Measurements from ENCODE around the gene OGDHL. TPM values are rescaled to one million over a fixed set of nuclear protein-coding genes. Genes with fewer than 3 reads are reported as not detected.
"Not testable (repeated sequence)": the region's sequence is repeated elsewhere in the genome, so short reads cannot be mapped to it uniquely, and the experiment has no call there.

Gene OGDHL
- total RNA-seq, 1 experiment from 2014 or later, result 22.6 TPM

DNA sequence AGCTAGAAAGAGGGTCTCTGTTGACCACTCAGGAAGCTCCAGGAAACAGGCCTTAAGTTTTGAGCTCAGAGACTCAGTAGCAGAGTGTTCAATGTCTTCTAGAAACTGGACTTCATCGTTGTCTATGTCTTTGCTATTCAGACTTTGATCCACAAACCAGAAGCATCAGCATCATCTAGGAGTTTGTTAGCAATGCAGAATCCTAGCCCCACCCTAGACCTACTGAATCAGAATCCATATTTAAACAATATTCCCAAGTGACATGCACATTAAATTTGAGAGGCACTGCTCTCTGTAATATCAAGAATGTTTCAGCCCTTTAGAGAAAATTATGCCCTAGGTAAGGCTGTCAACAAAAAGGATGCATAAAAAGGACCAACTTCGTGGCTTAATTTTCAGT is 12.9 kb upstream of the OGDHL start:
- Mint-ChIP-seq H3K4me1 (peaks cover 4 to 5% of the 10 kb centered on the region in 2 experiments; a peak in 3 of 4 replicates), H3K9me3 (no peaks in the 10 kb centered on the region), H3K4me3 (no peak overlapping the region), H3K36me3 (ENCODE audit: insufficient read depth in 1 of 3, low read depth in 3 of 3) (no peaks in the 10 kb centered on the region), H3K27me3 (ENCODE audit: low read depth) (peaks cover 5% of the 10 kb centered on the region; the same call in 1 of the 2 replicates), H3K27ac (no peak overlapping the region)
- H4K8ac ChIP-seq (replicated peaks; ENCODE audit: insufficient read length, low read depth, low read length), result no peak overlapping the region
- no peak overlapping the region for H4K91ac ChIP-seq (ENCODE audit: insufficient read length, low read depth, low read length)
- H2BK120ac ChIP-seq (ENCODE audit: low read depth, low read length, poor library complexity, severe bottlenecking), result no peak overlapping the region
- no peak overlapping the region for H2AK5ac ChIP-seq (ENCODE audit: insufficient read length, low read length)
- no peak overlapping the region for H3K27ac ChIP-seq (ENCODE audit: insufficient read length, low read depth, low read length)
- no peak overlapping the region for H3K18ac ChIP-seq (ENCODE audit: insufficient read length, low read depth, low read length)
- H3K4me1 ChIP-seq (ENCODE audit: insufficient read depth, low read length), result no peaks in the 10 kb centered on the region
- no peaks in the 10 kb centered on the region for H3K23me2 ChIP-seq (ENCODE audit: insufficient read length, low read depth, low read length, poor library complexity, severe bottlenecking)
- H3K9ac ChIP-seq (ENCODE audit: extremely low read depth, insufficient read length, low read length), result no peak overlapping the region
- no peak overlapping the region for H4K5ac ChIP-seq (ENCODE audit: insufficient read length, low read depth, low read length)
- no peaks in the 10 kb centered on the region for H3K79me1 ChIP-seq (ENCODE audit: insufficient read depth, low read depth, low read length, poor library complexity, severe bottlenecking)
- no peak overlapping the region for H2BK20ac ChIP-seq (ENCODE audit: low read depth, low read length, poor library complexity, severe bottlenecking)
- H3K4ac ChIP-seq (ENCODE audit: low read depth, low read length), result no peak overlapping the region
- no peak overlapping the region for H3K4me2 ChIP-seq (ENCODE audit: insufficient read depth, insufficient read length, low read length)
- DNase-seq, result no peak
- TF ChIP-seq, protein P1, sequence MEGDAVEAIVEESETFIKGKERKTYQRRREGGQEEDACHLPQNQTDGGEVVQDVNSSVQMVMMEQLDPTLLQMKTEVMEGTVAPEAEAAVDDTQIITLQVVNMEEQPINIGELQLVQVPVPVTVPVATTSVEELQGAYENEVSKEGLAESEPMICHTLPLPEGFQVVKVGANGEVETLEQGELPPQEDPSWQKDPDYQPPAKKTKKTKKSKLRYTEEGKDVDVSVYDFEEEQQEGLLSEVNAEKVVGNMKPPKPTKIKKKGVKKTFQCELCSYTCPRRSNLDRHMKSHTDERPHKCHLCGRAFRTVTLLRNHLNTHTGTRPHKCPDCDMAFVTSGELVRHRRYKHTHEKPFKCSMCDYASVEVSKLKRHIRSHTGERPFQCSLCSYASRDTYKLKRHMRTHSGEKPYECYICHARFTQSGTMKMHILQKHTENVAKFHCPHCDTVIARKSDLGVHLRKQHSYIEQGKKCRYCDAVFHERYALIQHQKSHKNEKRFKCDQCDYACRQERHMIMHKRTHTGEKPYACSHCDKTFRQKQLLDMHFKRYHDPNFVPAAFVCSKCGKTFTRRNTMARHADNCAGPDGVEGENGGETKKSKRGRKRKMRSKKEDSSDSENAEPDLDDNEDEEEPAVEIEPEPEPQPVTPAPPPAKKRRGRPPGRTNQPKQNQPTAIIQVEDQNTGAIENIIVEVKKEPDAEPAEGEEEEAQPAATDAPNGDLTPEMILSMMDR (conservative IDR thresholded peaks at IDR 0.05), result no peak
- no peak overlapping the region for H3K23ac ChIP-seq (ENCODE audit: insufficient read length, low read depth, low read length)
- H4K20me1 ChIP-seq (ENCODE audit: control insufficient read depth, insufficient read depth, insufficient read length), result no peaks in the 10 kb centered on the region
- no peak overlapping the region for H3K14ac ChIP-seq (ENCODE audit: insufficient read depth, low read length)
- no peaks in the 10 kb centered on the region for H3K27me3 ChIP-seq (ENCODE audit: insufficient read depth, low read length)
- WGBS (ENCODE audit: extremely low coverage, insufficient read length, low lambda C conversion rate), result no CpG with 5 or more reads among the region's 2 CpGs
- no peak overlapping the region for H2AFZ ChIP-seq (ENCODE audit: low read length)
- H3K79me2 ChIP-seq (ENCODE audit: insufficient read depth, low read length), result no peaks in the 10 kb centered on the region
- no peak overlapping the region for H2BK12ac ChIP-seq (ENCODE audit: insufficient read length, low read depth, low read length)
- H2BK15ac ChIP-seq (ENCODE audit: low read depth, low read length), result no peak overlapping the region
- H2BK5ac ChIP-seq (ENCODE audit: insufficient read length, low read length), result no peak overlapping the region
- no peak overlapping the region for H3T11ph ChIP-seq (ENCODE audit: low read length)
- H3K56ac ChIP-seq (ENCODE audit: insufficient read length, low read depth, low read length), result no peak overlapping the region
- H3K9me3 ChIP-seq (ENCODE audit: control insufficient read depth, low read depth, low read length), result no peaks in the 10 kb centered on the region

DNA sequence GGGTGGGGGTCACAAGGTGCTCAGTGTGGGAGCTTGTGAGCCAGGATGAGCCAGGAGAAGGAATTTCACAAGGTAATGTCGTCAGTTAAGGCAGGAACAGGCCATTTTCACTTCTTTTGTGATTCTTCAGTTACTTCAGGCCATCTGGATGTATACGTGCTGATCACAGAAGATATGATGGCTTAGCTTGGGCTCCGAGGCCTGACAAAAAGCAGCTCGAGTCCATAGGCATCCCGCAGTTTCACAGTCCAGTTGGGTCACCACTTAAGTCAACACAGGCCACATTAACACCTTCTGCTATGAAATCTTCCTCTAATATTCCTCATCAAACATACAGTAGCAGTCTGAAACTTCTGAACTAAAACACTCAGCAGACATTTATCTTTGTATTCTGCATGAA is 10.8 kb upstream of the OGDHL start:
- H4K8ac ChIP-seq (replicated peaks; ENCODE audit: insufficient read length, low read depth, low read length); H4K91ac ChIP-seq (ENCODE audit: insufficient read length, low read depth, low read length); H2AFZ ChIP-seq (ENCODE audit: low read length); H3K23me2 ChIP-seq (ENCODE audit: insufficient read length, low read depth, low read length, poor library complexity, severe bottlenecking); H3K36me3 Mint-ChIP-seq (ENCODE audit: insufficient read depth in 1 of 3, low read depth in 3 of 3); H2AK5ac ChIP-seq (ENCODE audit: insufficient read length, low read length); H3K4me1 ChIP-seq (ENCODE audit: insufficient read depth, low read length); H3K23ac ChIP-seq (ENCODE audit: insufficient read length, low read depth, low read length); H3K79me1 ChIP-seq (ENCODE audit: insufficient read depth, low read depth, low read length, poor library complexity, severe bottlenecking); H3K14ac ChIP-seq (ENCODE audit: insufficient read depth, low read length); H3K9ac ChIP-seq (ENCODE audit: extremely low read depth, insufficient read length, low read length); H3K4ac ChIP-seq (ENCODE audit: low read depth, low read length); H3K56ac ChIP-seq (ENCODE audit: insufficient read length, low read depth, low read length); H2BK20ac ChIP-seq (ENCODE audit: low read depth, low read length, poor library complexity, severe bottlenecking); H4K5ac ChIP-seq (ENCODE audit: insufficient read length, low read depth, low read length); H3K4me2 ChIP-seq (ENCODE audit: insufficient read depth, insufficient read length, low read length); H3K18ac ChIP-seq (ENCODE audit: insufficient read length, low read depth, low read length); H3K9me3 ChIP-seq (ENCODE audit: control insufficient read depth, low read depth, low read length); H2BK15ac ChIP-seq (ENCODE audit: low read depth, low read length); H3K27ac Mint-ChIP-seq; H3K79me2 ChIP-seq (ENCODE audit: insufficient read depth, low read length); H3K9me3 Mint-ChIP-seq; H2BK120ac ChIP-seq (ENCODE audit: low read depth, low read length, poor library complexity, severe bottlenecking); H2BK12ac ChIP-seq (ENCODE audit: insufficient read length, low read depth, low read length); H3T11ph ChIP-seq (ENCODE audit: low read length); H4K20me1 ChIP-seq (ENCODE audit: control insufficient read depth, insufficient read depth, insufficient read length); H3K27me3 ChIP-seq (ENCODE audit: insufficient read depth, low read length); H3K27ac ChIP-seq (ENCODE audit: insufficient read length, low read depth, low read length); DNase-seq; H3K4me3 Mint-ChIP-seq; H3K4me1 Mint-ChIP-seq; H3K27me3 Mint-ChIP-seq (ENCODE audit: low read depth); H2BK5ac ChIP-seq (ENCODE audit: insufficient read length, low read length): not testable (repeated sequence)
- WGBS (ENCODE audit: extremely low coverage, insufficient read length, low lambda C conversion rate), result no CpG with 5 or more reads among the region's 5 CpGs

Data from H9 (cell line).